ENCODE results near the gene HSD17B11.

The HSD17B11 gene

GRCh38 chr4:87390891-87391575, at the start of gene HSD17B11:
Gene HSD17B11 (minus strand): TSS chr4:87391188. CDS start chr4:87391070, 118 bp downstream.
- in situ Hi-C loops (cut with MboI; ENCODE audit: low sequenced_read_pairs, unreplicated experiment) = no loop called here
- TF ChIP-seq CTCF (IDR thresholded peaks at IDR 0.05; ENCODE audit: borderline replicate concordance, control extremely low read depth, extremely low read depth, insufficient read depth, missing control alignments) = no peak
- DNase-seq (ENCODE audit: low spot score) = peak; percentile 95

- DNase-seq (ENCODE audit: low spot score) = no peak
- in situ Hi-C loops (cut with MboI; ENCODE audit: low sequenced_read_pairs, unreplicated experiment) = loop anchor here (25.0 kb wide), 1 partner anchor 496 kb away; the partner anchor contains the start of gene AFF1
- no peak for TF ChIP-seq CTCF (IDR thresholded peaks at IDR 0.05; ENCODE audit: borderline replicate concordance, control extremely low read depth, extremely low read depth, insufficient read depth, missing control alignments)
These were observed 42.4 kb upstream of the HSD17B11 start for GRCh38 chr4:87433342-87433741.

GRCh38 chr4:87430038-87430437, 39.0 kb upstream of the HSD17B11 start:
- in situ Hi-C loops (cut with MboI; ENCODE audit: low sequenced_read_pairs, unreplicated experiment) = loop anchor here (25.0 kb wide), 1 partner anchor 493 kb away; the partner anchor contains the start of gene AFF1
- TF ChIP-seq CTCF (IDR thresholded peaks at IDR 0.05; ENCODE audit: borderline replicate concordance, control extremely low read depth, extremely low read depth, insufficient read depth, missing control alignments) = no peak
- no peak for DNase-seq (ENCODE audit: low spot score)

- in situ Hi-C loops (cut with MboI; ENCODE audit: low sequenced_read_pairs, unreplicated experiment) = loop anchor here (25.0 kb wide), 1 partner anchor 492 kb away; the partner anchor contains the start of gene AFF1
- DNase-seq (ENCODE audit: low spot score) = no peak
- no peak for TF ChIP-seq CTCF (IDR thresholded peaks at IDR 0.05; ENCODE audit: borderline replicate concordance, control extremely low read depth, extremely low read depth, insufficient read depth, missing control alignments)
These were observed 38.0 kb upstream of the HSD17B11 start for GRCh38 chr4:87428979-87429378.

GRCh38 chr4:87427518-87427868, 36.5 kb upstream of the HSD17B11 start:
- no peak for TF ChIP-seq CTCF (IDR thresholded peaks at IDR 0.05; ENCODE audit: borderline replicate concordance, control extremely low read depth, extremely low read depth, insufficient read depth, missing control alignments)
- in situ Hi-C loops (cut with MboI; ENCODE audit: low sequenced_read_pairs, unreplicated experiment) = loop anchor here (25.0 kb wide), 1 partner anchor 490 kb away; the partner anchor contains the start of gene AFF1
- DNase-seq (ENCODE audit: low spot score) = no peak

GRCh38 chr4:87426865-87427517, 36.0 kb upstream of the HSD17B11 start:
- DNase-seq (ENCODE audit: low spot score) = no peak
- in situ Hi-C loops (cut with MboI; ENCODE audit: low sequenced_read_pairs, unreplicated experiment) = loop anchor here (25.0 kb wide), 1 partner anchor 490 kb away; the partner anchor contains the start of gene AFF1
- TF ChIP-seq CTCF (IDR thresholded peaks at IDR 0.05; ENCODE audit: borderline replicate concordance, control extremely low read depth, extremely low read depth, insufficient read depth, missing control alignments) = no peak
